GM12878 (cell line): ENCODE data around the gene PRKCE. TPM values are rescaled to one million over a fixed set of nuclear protein-coding genes. Genes with fewer than 3 reads are reported as not detected.
A peak's percentile ranks its signal among the peaks of the same experiment; 100 is the strongest.

Experiments used
- ATAC-seq: fragments of 200-7000 bp; cut with Tn5 transposase; 3 replicates; pipeline ENCODE4 v1.9.1; 2020; ENCODE audit warnings: mild to moderate bottlenecking, moderate library complexity
- BruUV-seq: library from RNA; stranded (reverse); fragments of 400-500 nt; replicated peaks from 2 replicates; lab custom pipeline; 2021; lab: Mats Ljungman, UMichigan
- CTCF ChIA-PET: fragments of 300-600 bp; sonication (Branson Sonifier 250); formaldehyde crosslinking; extraction: SDS; loops from one replicate; lab custom pipeline; 2021; ENCODE audit warnings: inconsistent platforms; lab: Yijun Ruan, JAX
- POLR2A ChIA-PET: fragments of 350-600 bp; formaldehyde crosslinking; extraction: SDS; loops from one replicate; lab custom pipeline; 2021; ENCODE audit warnings: inconsistent platforms; lab: Charles Lee
- RAD21 ChIA-PET: fragments of 300-600 bp; sonication (Branson Sonifier 250); formaldehyde crosslinking; loops from one replicate; lab custom pipeline; 2023; ENCODE audit warnings: antibody characterized with exemption; ENCODE audit not compliant: unreplicated experiment; lab: Charles Lee
- SMC1A ChIA-PET: fragments of 300-600 bp; sonication (Branson Sonifier 250); formaldehyde crosslinking; loops from one replicate; lab custom pipeline; 2023; ENCODE audit not compliant: unreplicated experiment, uncharacterized antibody; lab: Charles Lee
- DNase-seq: peaks from one replicate; pipeline ENCODE4 v3.0.0-alpha.2; 2011; ENCODE audit warnings: low read depth, low spot score
- FAIRE-seq: peaks from 3 replicates; lab custom pipeline; 2011; peaks lifted over from hg19 to GRCh38; lab: Jason Lieb, UNC
- H2AFZ ChIP-seq: 2 replicates; pipeline ENCODE4 v1.6.0; 2011; ENCODE audit warnings: low read depth, low read length, control low read depth; ENCODE audit not compliant: control insufficient read depth
- H3K27ac ChIP-seq: 2 replicates; pipeline ENCODE4 v1.5.1; 2011; ENCODE audit warnings: control low read depth; ENCODE audit not compliant: control insufficient read depth, insufficient read depth
- H3K27me3 ChIP-seq, 2 experiments: replicated peaks in 1 of 2; 2 replicates each; pipeline versions ENCODE4 v1.6.0 to v1.6.1; 2011; ENCODE audit warnings: low read length in 1 of 2; ENCODE audit not compliant: control insufficient read depth in 2 of 2, insufficient read depth in 2 of 2
- H3K36me3 ChIP-seq, 2 experiments: 2 replicates each; pipeline ENCODE4 v1.5.1; 2011; ENCODE audit warnings: low read length in 1 of 2; ENCODE audit not compliant: control insufficient read depth in 2 of 2, insufficient read depth in 2 of 2
- H3K4me1 ChIP-seq: 2 replicates; pipeline ENCODE4 v1.6.1; 2011; ENCODE audit warnings: mild to moderate bottlenecking, low read length, moderate library complexity, mixed read lengths; ENCODE audit not compliant: control insufficient read depth, insufficient read depth
- H3K4me2 ChIP-seq: 2 replicates; pipeline ENCODE4 v1.6.0; 2011; ENCODE audit warnings: control low read depth; ENCODE audit not compliant: control insufficient read depth, insufficient read depth
- H3K4me3 ChIP-seq: fragments of 200-600 bp; sonication (generic); 2 replicates; pipeline ENCODE4 v1.5.1; 2016
- H3K79me2 ChIP-seq: 2 replicates; pipeline ENCODE4 v1.6.0; 2011; ENCODE audit warnings: low read length; ENCODE audit not compliant: control insufficient read depth, insufficient read depth
- H3K9ac ChIP-seq: 2 replicates; pipeline ENCODE4 v1.8.0; 2011; ENCODE audit warnings: low read length, control low read depth, mixed read lengths; ENCODE audit not compliant: control insufficient read depth, insufficient read depth
- H3K9me3 ChIP-seq: replicated peaks from 3 replicates; pipeline ENCODE4 v1.5.1; 2011; ENCODE audit warnings: mild to moderate bottlenecking, low read length; ENCODE audit not compliant: control insufficient read depth, insufficient read depth
- H4K20me1 ChIP-seq: 2 replicates; pipeline ENCODE4 v1.6.0; 2011; ENCODE audit not compliant: control insufficient read depth, insufficient read depth
- ATF7 ChIP-seq: fragments of 450-650 bp; IDR thresholded peaks from 2 replicates; pipeline ENCODE4 v1.6.1; 2016; ENCODE audit warnings: low read depth, mild to moderate bottlenecking
- CBX5 ChIP-seq: sonication (generic); IDR thresholded peaks from 2 replicates; pipeline ENCODE4 v1.6.1; 2016; ENCODE audit warnings: low read depth, moderate library complexity, mild to moderate bottlenecking, inconsistent platforms
- CTCF ChIP-seq, 3 experiments: IDR thresholded peaks in 2 of 3; conservative IDR thresholded peaks in 1 of 3; 2 replicates each; pipeline ENCODE4 v1.5.1; 2011; ENCODE audit warnings: low read depth in 3 of 3, low read length in 3 of 3, mild to moderate bottlenecking in 3 of 3, control low read depth in 2 of 3, moderate library complexity in 2 of 3, inconsistent platforms in 1 of 3, mixed read lengths in 1 of 3; ENCODE audit not compliant: control insufficient read depth in 2 of 3, insufficient read depth in 1 of 3; ENCODE audit errors: extremely low read depth in 1 of 3
- ESRRA ChIP-seq: IDR thresholded peaks from 2 replicates; pipeline ENCODE4 v1.6.1; 2012; ENCODE audit warnings: mild to moderate bottlenecking, low read length, improper control_type of control experiment
- JUND ChIP-seq: IDR thresholded peaks from 2 replicates; pipeline ENCODE4 v1.6.1; 2012; ENCODE audit warnings: low read depth, mild to moderate bottlenecking, low read length, improper control_type of control experiment, moderate library complexity
- MEF2B ChIP-seq: fragments of 450-650 bp; IDR thresholded peaks from 2 replicates; pipeline ENCODE4 v1.6.1; 2018; ENCODE audit warnings: mild to moderate bottlenecking, moderate library complexity; ENCODE audit not compliant: partially characterized antibody, poor library complexity, severe bottlenecking
- NKRF ChIP-seq: fragments of 450-650 bp; conservative IDR thresholded peaks from 2 replicates; pipeline ENCODE4 v1.6.1; 2017; ENCODE audit warnings: mild to moderate bottlenecking, moderate library complexity
- POLR2A ChIP-seq: IDR thresholded peaks from 2 replicates; pipeline ENCODE4 v1.6.1; 2011; ENCODE audit warnings: low read depth, mild to moderate bottlenecking, low read length
- RB1 ChIP-seq: fragments of 450-650 bp; formaldehyde crosslinking; IDR thresholded peaks from 2 replicates; pipeline ENCODE4 v1.6.1; 2017; ENCODE audit warnings: mild to moderate bottlenecking, borderline replicate concordance
- SREBF2 ChIP-seq: IDR thresholded peaks from 2 replicates; pipeline ENCODE4 v1.6.1; 2012; ENCODE audit warnings: mild to moderate bottlenecking, low read length
- ZBTB33 ChIP-seq: fragments of 450-650 bp; IDR thresholded peaks from 2 replicates; pipeline ENCODE4 v1.6.1; 2017; ENCODE audit warnings: mild to moderate bottlenecking
- ZNF592 ChIP-seq: fragments of 450-650 bp; IDR thresholded peaks from 2 replicates; pipeline ENCODE4 v1.6.1; 2017; ENCODE audit warnings: mild to moderate bottlenecking, moderate library complexity
- WGBS: methylation state at CpG from one replicate; pipeline ENCODE4 v1.1.6; 2016; ENCODE audit warnings: low lambda C conversion rate; ENCODE audit not compliant: insufficient replicate concordance, insufficient coverage; ENCODE audit errors: missing lambda C conversion rate; 5-methylcytosine and 5-hydroxymethylcytosine counted together
- in situ Hi-C: fragments of 300-500 bp; cut with MboI; formaldehyde crosslinking; loops from 9 replicates; pipeline ENCODE4 v1.14.3; 2018; ENCODE audit warnings: mixed read lengths
- intact Hi-C: fragments of 100-400 bp; cut with micrococcal nuclease; formaldehyde crosslinking; loops from one replicate; pipeline ENCODE4 v1.14.2; 2022; ENCODE audit not compliant: unreplicated experiment
- polyA plus RNA-seq, 11 experiments: library from polyadenylated mRNA; depleted of rRNA in 4 of 11; unstranded in 6 of 11; stranded (reverse) in 5 of 11; fragments of >200 nt; fragmentation: Nextera tagmentation in 4 of 11; fragmentation: Illumina TruSeq in 1 of 11; extraction: Ambion mirVana in 4 of 11; extraction: Trizol in 1 of 11; gene quantifications; 1 replicate in 1 of 11; 2 replicates in 10 of 11; pipeline versions ENCODE4 v1.2.1 to v1.2.3, GENCODE V29; 2011 to 2016; ENCODE audit warnings: inconsistent platforms in 2 of 11, missing spikeins in 2 of 11, low read depth in 1 of 11
- total RNA-seq, 4 experiments: library from RNA; depleted of rRNA in 3 of 4; stranded (reverse); fragments of >200 nt in 3 of 4; fragmentation: Illumina TruSeq in 1 of 4; extraction: Trizol in 1 of 4; gene quantifications; 2 replicates each; pipeline versions ENCODE4 v1.2.1 to v1.2.3, GENCODE V29; 2013 to 2021

PRKCE gene
- total and polyA plus RNA-seq, 10 of the 15 experiments (the other 5 are each of a cell fraction or from before 2014, with no cell fraction given): 2.6 to 28.2 (median 11.3) TPM

GRCh38 chr2:45836316-45836715 is 184.8 kb downstream of the PRKCE start (continued):
- peak in 2 of 3 experiments; percentile 23 to 51; a peak in 3 of 6 replicates for TF ChIP-seq CTCF (IDR thresholded peaks at IDR 0.05 in 2 of 3, conservative IDR thresholded peaks at IDR 0.05 in 1 of 3; ENCODE audit: control insufficient read depth in 2 of 3, extremely low read depth in 1 of 3, insufficient read depth in 1 of 3, low read depth in 3 of 3, low read length in 3 of 3)
- no peak for TF ChIP-seq MEF2B
- no peak for TF ChIP-seq CBX5

- Histone ChIP-seq H3K9ac (peak overlapping the region; percentile 68), H3K4me3 (peak overlapping the region; percentile 43; the same call in 1 of the 2 replicates), H3K27me3 (no peaks in the 10 kb centered on the region), H3K27ac (peak overlapping the region; percentile 86), H2AFZ (peak overlapping the region; percentile 48), H3K9me3 (no peaks in the 10 kb centered on the region; the same call in 2 of the 3 replicates), H3K4me2 (peak overlapping the region; percentile 92), H4K20me1 (no peaks in the 10 kb centered on the region), H3K4me1 (peaks cover 81% of the 10 kb centered on the region), H3K79me2 (peaks cover 15% of the 10 kb centered on the region), H3K36me3 (no peaks in the 10 kb centered on the region)
- WGBS: 0% methylated on average over 3 of the region's 3 CpGs
- SMC1A ChIA-PET: interaction anchor here (0.8 to 15.3 kb wide), 24 partner anchors 7 to 855 kb away, joined by 3 to 246 read pairs (median 9); partner anchors contain the start of gene PRKCE
- intact Hi-C loops (loop anchor here (2.0 kb wide), 4 partner anchors 100 to 194 kb away; partner anchors contain the start of gene PRKCE), in situ Hi-C loops (no loop called here)
- BruUV-seq: no TSS peak
- FAIRE-seq (peak; percentile 18), ATAC-seq (peak; percentile 23), DNase-seq (no peak)
- RAD21 ChIA-PET: interaction anchor here (0.9 to 11.2 kb wide), 18 partner anchors 16 to 225 kb away, joined by 3 to 111 read pairs (median 12); partner anchors contain the start of genes PRKCE and SRBD1
- POLR2A ChIA-PET: interaction anchor here (1.2 to 11.1 kb wide), 7 partner anchors 14 to 185 kb away, joined by 3 to 77 read pairs (median 7); partner anchors contain the start of gene PRKCE
- CTCF ChIA-PET: interaction anchor here (0.7 to 5.0 kb wide), 17 partner anchors 9 to 194 kb away, joined by 3 to 68 read pairs (median 7); no protein-coding TSS in a partner anchor
- TF ChIP-seq ZBTB33 (no peak), ESRRA (no peak), SREBF2 (no peak), JUND (no peak), NKRF (no peak), ATF7 (no peak), RB1 (no peak), ZNF592 (no peak), POLR2A (0 out of 2 replicates have a peak, but pooled peaks have one; percentile 23)
These were observed 185.3 kb downstream of the PRKCE start for GRCh38 chr2:45836740-45837139.
